ENCODE data around the gene KDM1A.

- no peak for TF ChIP-seq TAF1 (conservative IDR thresholded peaks at IDR 0.05)
- TF ChIP-seq CTCF (IDR thresholded peaks at IDR 0.05; ENCODE audit: low read depth, low read length, missing input control) = no peak
- TF ChIP-seq SP1 (IDR thresholded peaks at IDR 0.05) = no peak
- no peak for TF ChIP-seq MAX (IDR thresholded peaks at IDR 0.05)
- TF ChIP-seq ATF3 (IDR thresholded peaks at IDR 0.05) = no peak
- no peak for TF ChIP-seq RXRA (IDR thresholded peaks at IDR 0.05)
- TF ChIP-seq RAD21 (IDR thresholded peaks at IDR 0.05) = no peak
Observed at GRCh38 chr1:23116921-23117699, 97.8 kb downstream of the KDM1A start.
